Esophagus squamous epithelium (tissue), 4 donors: ENCODE measurements around the gene PCED1A.

Experiments used
- POLR2A ChIP-seq, 4 donors: fragments of 450-650 bp; IDR thresholded peaks; one replicate each; pipeline ENCODE4 v1.6.1; 2017; ENCODE audit warnings: antibody characterized with exemption in 4 of 4, mild to moderate bottlenecking in 4 of 4, moderate library complexity in 3 of 4
- TF ChIP-seq, protein P1 (sequence below), 6 experiments: fragments of 450-650 bp in 4 of 6; fragments of 200-600 bp in 2 of 6; sonication (generic) in 2 of 6; IDR thresholded peaks; one replicate each; pipeline ENCODE4 v1.5.1; 2016 to 2019; ENCODE audit warnings: antibody characterized with exemption in 6 of 6, mild to moderate bottlenecking in 4 of 6, moderate library complexity in 4 of 6

DNA sequence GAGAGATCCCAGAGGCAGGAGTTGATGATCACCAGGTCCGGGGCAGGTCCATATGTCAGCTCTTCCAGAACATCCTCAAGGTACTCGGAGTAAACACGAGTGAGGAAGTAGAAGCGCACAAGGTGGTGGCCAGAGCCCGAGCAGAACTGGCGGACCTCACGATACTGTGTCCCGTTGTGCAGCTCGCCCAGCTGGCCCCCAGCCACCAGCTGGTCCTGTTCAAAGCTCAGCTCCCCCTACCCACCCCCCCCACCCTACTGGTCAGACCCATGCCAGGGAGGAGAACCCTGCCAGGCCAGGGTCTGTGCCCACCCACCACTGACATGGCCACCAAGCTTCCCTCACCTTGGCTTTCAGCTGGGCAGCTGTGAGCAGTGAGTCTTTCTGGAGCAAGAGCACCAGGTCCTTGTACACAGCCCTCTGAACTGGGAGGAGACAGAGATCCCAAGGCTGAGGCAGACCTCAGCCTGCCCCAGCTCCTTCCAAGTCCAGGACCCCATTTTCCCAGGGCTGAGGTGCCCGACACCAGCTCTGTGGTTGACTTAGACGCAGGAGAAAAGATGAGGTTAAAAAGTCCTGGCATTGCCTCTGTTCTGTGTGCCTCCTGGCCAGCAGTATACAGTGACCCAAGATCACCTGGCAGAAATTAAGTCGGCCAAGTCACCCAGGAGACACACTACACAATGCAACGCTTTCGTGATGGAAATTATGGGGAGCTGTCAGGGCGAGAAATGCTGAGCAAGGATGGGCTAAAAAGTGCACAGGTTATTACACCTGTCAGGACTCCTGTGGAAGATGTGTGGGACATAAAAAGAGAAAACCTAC lies 1.4 kb downstream of the PCED1A start:
- TF ChIP-seq, protein P1, sequence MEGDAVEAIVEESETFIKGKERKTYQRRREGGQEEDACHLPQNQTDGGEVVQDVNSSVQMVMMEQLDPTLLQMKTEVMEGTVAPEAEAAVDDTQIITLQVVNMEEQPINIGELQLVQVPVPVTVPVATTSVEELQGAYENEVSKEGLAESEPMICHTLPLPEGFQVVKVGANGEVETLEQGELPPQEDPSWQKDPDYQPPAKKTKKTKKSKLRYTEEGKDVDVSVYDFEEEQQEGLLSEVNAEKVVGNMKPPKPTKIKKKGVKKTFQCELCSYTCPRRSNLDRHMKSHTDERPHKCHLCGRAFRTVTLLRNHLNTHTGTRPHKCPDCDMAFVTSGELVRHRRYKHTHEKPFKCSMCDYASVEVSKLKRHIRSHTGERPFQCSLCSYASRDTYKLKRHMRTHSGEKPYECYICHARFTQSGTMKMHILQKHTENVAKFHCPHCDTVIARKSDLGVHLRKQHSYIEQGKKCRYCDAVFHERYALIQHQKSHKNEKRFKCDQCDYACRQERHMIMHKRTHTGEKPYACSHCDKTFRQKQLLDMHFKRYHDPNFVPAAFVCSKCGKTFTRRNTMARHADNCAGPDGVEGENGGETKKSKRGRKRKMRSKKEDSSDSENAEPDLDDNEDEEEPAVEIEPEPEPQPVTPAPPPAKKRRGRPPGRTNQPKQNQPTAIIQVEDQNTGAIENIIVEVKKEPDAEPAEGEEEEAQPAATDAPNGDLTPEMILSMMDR (IDR thresholded peaks at IDR 0.05) = no peak
- TF ChIP-seq POLR2A (IDR thresholded peaks at IDR 0.05) = no peak
